NB4 (cell line): ENCODE measurements around the gene SOX6.

Experiments
- DNase-seq: peaks from one replicate; pipeline ENCODE4 v3.0.0; 2010; ENCODE audit warnings: low read depth
- H3K4me3 ChIP-seq: one replicate; pipeline ENCODE4 v1.5.1; 2011; ENCODE audit warnings: mild to moderate bottlenecking, low read depth, low read length, moderate library complexity
- CTCF ChIP-seq: IDR thresholded peaks from one replicate; pipeline ENCODE4 v1.5.1; 2012; ENCODE audit warnings: low read depth, low read length
- MYC ChIP-seq: IDR thresholded peaks from 2 replicates; pipeline ENCODE4 v1.6.1; 2011; ENCODE audit warnings: low read depth, low read length
- POLR2A ChIP-seq: IDR thresholded peaks from 2 replicates; pipeline ENCODE4 v1.6.1; 2011; ENCODE audit warnings: mild to moderate bottlenecking; ENCODE audit not compliant: insufficient read length; ENCODE audit errors: extremely low read depth
- TF ChIP-seq, protein P1 (sequence below): IDR thresholded peaks from 2 replicates; pipeline ENCODE4 v1.6.1; 2011; ENCODE audit warnings: low read depth, low read length

SOX6 gene

DNA sequence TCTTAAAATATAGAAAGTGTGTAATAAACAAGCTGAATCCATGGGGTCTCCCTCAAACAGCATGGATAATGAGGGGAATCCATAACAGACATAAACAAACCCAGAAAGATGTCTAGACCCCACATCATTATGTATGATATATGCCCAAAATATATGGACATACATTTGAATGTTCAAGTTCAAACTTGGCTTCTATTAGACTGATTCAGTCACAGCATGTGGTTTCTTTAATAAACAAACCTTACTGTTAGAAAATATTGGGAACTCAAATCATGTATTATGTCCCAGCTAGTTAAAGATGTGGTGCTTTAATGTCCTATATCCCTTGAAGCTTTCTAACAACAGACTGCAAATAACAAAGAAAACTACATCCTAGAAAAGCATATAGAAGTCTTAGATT lies 228.6 kb downstream of the SOX6 start:
- H3K4me3 ChIP-seq: no peak overlapping the region
- TF ChIP-seq MYC (no peak), CTCF (no peak), POLR2A (no peak)
- TF ChIP-seq, protein P1, sequence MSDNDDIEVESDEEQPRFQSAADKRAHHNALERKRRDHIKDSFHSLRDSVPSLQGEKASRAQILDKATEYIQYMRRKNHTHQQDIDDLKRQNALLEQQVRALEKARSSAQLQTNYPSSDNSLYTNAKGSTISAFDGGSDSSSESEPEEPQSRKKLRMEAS: no peak
- DNase-seq: no peak

DNA sequence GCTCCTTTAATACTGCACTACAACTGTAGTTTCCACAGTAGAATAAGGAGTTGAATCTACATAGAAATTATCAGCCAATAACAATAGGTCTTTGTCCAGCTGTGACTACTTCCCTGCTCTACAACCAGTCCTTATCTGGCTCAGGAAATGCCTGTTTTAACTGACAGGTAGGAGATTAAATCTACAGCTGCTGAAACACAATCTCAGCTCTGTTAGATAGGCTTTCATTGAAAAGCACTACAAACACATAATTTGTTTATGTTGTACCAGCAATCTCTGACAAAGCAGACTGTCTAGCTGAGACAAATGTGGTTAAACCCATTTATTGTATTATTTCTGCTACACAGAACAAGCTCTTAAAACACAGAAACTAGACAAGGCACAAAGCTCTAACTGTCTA lies 230.0 kb downstream of the SOX6 start:
- DNase-seq: no peak

DNA sequence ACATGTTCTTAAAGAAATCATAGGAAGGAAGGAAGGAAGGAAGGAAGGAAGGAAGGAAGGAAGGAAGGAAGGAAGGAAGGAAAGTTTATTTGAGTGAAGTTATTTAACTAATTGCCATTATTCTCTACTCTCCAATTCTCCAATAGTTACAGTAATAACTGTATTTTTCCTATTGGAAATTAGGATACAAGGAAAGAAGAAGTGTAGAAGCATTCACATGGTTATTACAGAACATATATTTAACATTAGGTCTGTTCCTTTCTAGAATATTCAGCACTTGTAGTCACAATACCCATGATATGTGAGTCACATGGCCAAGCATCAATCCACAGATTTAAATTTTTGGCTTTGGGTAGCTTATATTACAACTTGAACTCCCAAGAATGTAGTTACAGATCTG lies 230.6 kb downstream of the SOX6 start:
- H3K4me3 ChIP-seq: no peak overlapping the region
- TF ChIP-seq CTCF (no peak), MYC (no peak), POLR2A (no peak)
- TF ChIP-seq, protein P1: no peak
- DNase-seq: no peak

More for the DNA sequence above, 230.0 kb downstream of the SOX6 start:
- H3K4me3 ChIP-seq: no peak overlapping the region
- no peak for TF ChIP-seq CTCF
- no peak for TF ChIP-seq MYC
- no peak for TF ChIP-seq POLR2A
- TF ChIP-seq, protein P1: no peak

GRCh38 chr11:16124390-16124789 lies 232.0 kb downstream of the SOX6 start:
- DNase-seq: no peak
- no peak overlapping the region for H3K4me3 ChIP-seq
- TF ChIP-seq, protein P1: no peak
- TF ChIP-seq CTCF (no peak), POLR2A (no peak), MYC (no peak)

- DNase-seq: no peak
- no peak overlapping the region for H3K4me3 ChIP-seq
- TF ChIP-seq, protein P1: no peak
- no peak for TF ChIP-seq CTCF
- TF ChIP-seq POLR2A: no peak
- no peak for TF ChIP-seq MYC
Observed at GRCh38 chr11:16121853-16122252, 234.5 kb downstream of the SOX6 start.

GRCh38 chr11:16120008-16120407 lies 236.3 kb downstream of the SOX6 start:
- no peak for TF ChIP-seq CTCF
- TF ChIP-seq MYC: no peak
- TF ChIP-seq POLR2A: no peak
- TF ChIP-seq, protein P1: no peak
- no peak overlapping the region for H3K4me3 ChIP-seq
- DNase-seq: no peak
